Measurements from ENCODE around the gene SEC14L5. TPM values are rescaled to one million over a fixed set of nuclear protein-coding genes. Genes with fewer than 3 reads are reported as not detected.

Gene SEC14L5
- total and polyA plus RNA-seq, 10 of the 15 experiments (the other 5 are each of a cell fraction or from before 2014, with no cell fraction given) = 0.01 TPM; not detected in 9

DNA sequence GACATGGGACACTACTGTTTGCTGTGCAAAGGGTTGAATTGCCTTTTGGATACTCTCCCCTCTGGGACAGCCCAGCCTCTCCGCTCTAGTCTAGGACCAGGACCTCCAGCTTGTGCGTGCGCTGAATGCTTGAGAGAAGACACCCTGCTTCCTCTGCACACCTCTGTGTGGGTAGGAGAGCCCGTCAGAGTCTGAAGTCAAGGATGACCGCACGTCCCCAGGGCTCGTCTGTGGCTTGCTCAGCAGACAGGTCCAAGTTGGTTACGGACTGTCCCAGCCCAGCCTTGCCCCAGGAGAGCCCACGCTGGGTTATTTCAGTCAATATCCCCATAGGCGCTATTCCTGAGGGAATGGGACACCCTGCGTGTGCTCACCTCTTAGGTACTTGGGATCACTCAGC is 103.9 kb downstream of the SEC14L5 start (continued):
- TF ChIP-seq MEF2B (IDR thresholded peaks at IDR 0.05; ENCODE audit: partially characterized antibody, poor library complexity, severe bottlenecking) (peak; percentile 88), SIX5 (IDR thresholded peaks at IDR 0.05; ENCODE audit: low read depth, low read length, severe bottlenecking) (no peak), EGR1 (IDR thresholded peaks at IDR 0.05; ENCODE audit: borderline replicate concordance in 1 of 2, low read depth in 2 of 2, low read length in 2 of 2) (no peak), SMARCA5 (IDR thresholded peaks at IDR 0.05) (no peak), PML (IDR thresholded peaks at IDR 0.05; ENCODE audit: low read length) (no peak), RAD21 (IDR thresholded peaks at IDR 0.05; ENCODE audit: insufficient read depth, low read depth, low read length) (no peak), RB1 (IDR thresholded peaks at IDR 0.05; ENCODE audit: borderline replicate concordance) (no peak), PAX5 (IDR thresholded peaks at IDR 0.05; ENCODE audit: borderline replicate concordance, low read depth, low read length) (peak; percentile 93), NR2F1 (conservative IDR thresholded peaks at IDR 0.05) (0 out of 2 replicates have a peak, but pooled peaks have one; percentile 27), DPF2 (IDR thresholded peaks at IDR 0.05) (peak; percentile 55; the same call in 1 of the 2 replicates), PAX8 (IDR thresholded peaks at IDR 0.05) (no peak), E4F1 (IDR thresholded peaks at IDR 0.05; ENCODE audit: borderline replicate concordance, partially characterized antibody) (no peak), NKRF (conservative IDR thresholded peaks at IDR 0.05) (no peak)
- TF ChIP-seq, protein P1, sequence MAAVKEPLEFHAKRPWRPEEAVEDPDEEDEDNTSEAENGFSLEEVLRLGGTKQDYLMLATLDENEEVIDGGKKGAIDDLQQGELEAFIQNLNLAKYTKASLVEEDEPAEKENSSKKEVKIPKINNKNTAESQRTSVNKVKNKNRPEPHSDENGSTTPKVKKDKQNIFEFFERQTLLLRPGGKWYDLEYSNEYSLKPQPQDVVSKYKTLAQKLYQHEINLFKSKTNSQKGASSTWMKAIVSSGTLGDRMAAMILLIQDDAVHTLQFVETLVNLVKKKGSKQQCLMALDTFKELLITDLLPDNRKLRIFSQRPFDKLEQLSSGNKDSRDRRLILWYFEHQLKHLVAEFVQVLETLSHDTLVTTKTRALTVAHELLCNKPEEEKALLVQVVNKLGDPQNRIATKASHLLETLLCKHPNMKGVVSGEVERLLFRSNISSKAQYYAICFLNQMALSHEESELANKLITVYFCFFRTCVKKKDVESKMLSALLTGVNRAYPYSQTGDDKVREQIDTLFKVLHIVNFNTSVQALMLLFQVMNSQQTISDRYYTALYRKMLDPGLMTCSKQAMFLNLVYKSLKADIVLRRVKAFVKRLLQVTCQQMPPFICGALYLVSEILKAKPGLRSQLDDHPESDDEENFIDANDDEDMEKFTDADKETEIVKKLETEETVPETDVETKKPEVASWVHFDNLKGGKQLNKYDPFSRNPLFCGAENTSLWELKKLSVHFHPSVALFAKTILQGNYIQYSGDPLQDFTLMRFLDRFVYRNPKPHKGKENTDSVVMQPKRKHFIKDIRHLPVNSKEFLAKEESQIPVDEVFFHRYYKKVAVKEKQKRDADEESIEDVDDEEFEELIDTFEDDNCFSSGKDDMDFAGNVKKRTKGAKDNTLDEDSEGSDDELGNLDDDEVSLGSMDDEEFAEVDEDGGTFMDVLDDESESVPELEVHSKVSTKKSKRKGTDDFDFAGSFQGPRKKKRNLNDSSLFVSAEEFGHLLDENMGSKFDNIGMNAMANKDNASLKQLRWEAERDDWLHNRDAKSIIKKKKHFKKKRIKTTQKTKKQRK (IDR thresholded peaks at IDR 0.05; ENCODE audit: low read depth, low read length) = no peak
- TF ChIP-seq, protein P2, sequence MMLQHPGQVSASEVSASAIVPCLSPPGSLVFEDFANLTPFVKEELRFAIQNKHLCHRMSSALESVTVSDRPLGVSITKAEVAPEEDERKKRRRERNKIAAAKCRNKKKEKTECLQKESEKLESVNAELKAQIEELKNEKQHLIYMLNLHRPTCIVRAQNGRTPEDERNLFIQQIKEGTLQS (IDR thresholded peaks at IDR 0.05; ENCODE audit: borderline replicate concordance, extremely low read depth, low read depth, low read length) = no peak
- TF ChIP-seq, protein P3, sequence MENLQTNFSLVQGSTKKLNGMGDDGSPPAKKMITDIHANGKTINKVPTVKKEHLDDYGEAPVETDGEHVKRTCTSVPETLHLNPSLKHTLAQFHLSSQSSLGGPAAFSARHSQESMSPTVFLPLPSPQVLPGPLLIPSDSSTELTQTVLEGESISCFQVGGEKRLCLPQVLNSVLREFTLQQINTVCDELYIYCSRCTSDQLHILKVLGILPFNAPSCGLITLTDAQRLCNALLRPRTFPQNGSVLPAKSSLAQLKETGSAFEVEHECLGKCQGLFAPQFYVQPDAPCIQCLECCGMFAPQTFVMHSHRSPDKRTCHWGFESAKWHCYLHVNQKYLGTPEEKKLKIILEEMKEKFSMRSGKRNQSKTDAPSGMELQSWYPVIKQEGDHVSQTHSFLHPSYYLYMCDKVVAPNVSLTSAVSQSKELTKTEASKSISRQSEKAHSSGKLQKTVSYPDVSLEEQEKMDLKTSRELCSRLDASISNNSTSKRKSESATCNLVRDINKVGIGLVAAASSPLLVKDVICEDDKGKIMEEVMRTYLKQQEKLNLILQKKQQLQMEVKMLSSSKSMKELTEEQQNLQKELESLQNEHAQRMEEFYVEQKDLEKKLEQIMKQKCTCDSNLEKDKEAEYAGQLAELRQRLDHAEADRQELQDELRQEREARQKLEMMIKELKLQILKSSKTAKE (IDR thresholded peaks at IDR 0.05; ENCODE audit: low read depth, poor library complexity, severe bottlenecking) = peak; percentile 52

Data from GM12878 (cell line).